ENCODE results near the gene HMGCLL1.
A peak's percentile ranks its signal among the peaks of the same experiment; 100 is the strongest.

Gene HMGCLL1

GRCh38 chr6:55410674-55411073 lies 168.3 kb downstream of the HMGCLL1 start:
- no peaks in the 10 kb centered on the region for H3K9me3 ChIP-seq (ENCODE audit: low read depth, low read length)
- H3K36me3 ChIP-seq (ENCODE audit: insufficient read depth, low read length), result no peaks in the 10 kb centered on the region
- H3K27ac ChIP-seq, result no peak overlapping the region
- DNase-seq (ENCODE audit: low read depth, low spot score), result no peak
- no peak overlapping the region for H3K4me3 ChIP-seq
- TF ChIP-seq POLR2AphosphoS5 (IDR thresholded peaks at IDR 0.05; ENCODE audit: borderline replicate concordance, low read depth, low read length), result no peak
- no peak for TF ChIP-seq FOXP2 (optimal IDR thresholded peaks at IDR 0.05; ENCODE audit: control extremely low read depth, extremely low read length, insufficient read depth)
- no peak for TF ChIP-seq EZH2 (IDR thresholded peaks at IDR 0.05)
- no peak overlapping the region for H3K9ac ChIP-seq (ENCODE audit: insufficient read length)

- no peak overlapping the region for H3K4me3 ChIP-seq
- no peak for DNase-seq (ENCODE audit: low read depth, low spot score)
- no peaks in the 10 kb centered on the region for H3K9me3 ChIP-seq (ENCODE audit: low read depth, low read length)
- H3K27ac ChIP-seq, result no peak overlapping the region
- no peak for TF ChIP-seq EZH2 (IDR thresholded peaks at IDR 0.05)
- TF ChIP-seq POLR2AphosphoS5 (IDR thresholded peaks at IDR 0.05; ENCODE audit: borderline replicate concordance, low read depth, low read length), result no peak
- TF ChIP-seq FOXP2 (optimal IDR thresholded peaks at IDR 0.05; ENCODE audit: control extremely low read depth, extremely low read length, insufficient read depth), result no peak
- H3K9ac ChIP-seq (ENCODE audit: insufficient read length), result no peak overlapping the region
- no peaks in the 10 kb centered on the region for H3K36me3 ChIP-seq (ENCODE audit: insufficient read depth, low read length)
Measured at GRCh38 chr6:55405474-55406235, 173.3 kb downstream of the HMGCLL1 start.

GRCh38 chr6:55399351-55399750 lies 179.6 kb downstream of the HMGCLL1 start:
- no peak for DNase-seq (ENCODE audit: low read depth, low spot score)
- no peak for TF ChIP-seq EZH2 (IDR thresholded peaks at IDR 0.05)
- no peak for TF ChIP-seq FOXP2 (optimal IDR thresholded peaks at IDR 0.05; ENCODE audit: control extremely low read depth, extremely low read length, insufficient read depth)
- no peak for TF ChIP-seq POLR2AphosphoS5 (IDR thresholded peaks at IDR 0.05; ENCODE audit: borderline replicate concordance, low read depth, low read length)
- no peak overlapping the region for H3K9ac ChIP-seq (ENCODE audit: insufficient read length)
- no peak overlapping the region for H3K4me3 ChIP-seq
- H3K36me3 ChIP-seq (ENCODE audit: insufficient read depth, low read length), result no peaks in the 10 kb centered on the region
- H3K9me3 ChIP-seq (ENCODE audit: low read depth, low read length), result no peaks in the 10 kb centered on the region
- H3K27ac ChIP-seq, result no peak overlapping the region

GRCh38 chr6:55397986-55398385 lies 181.0 kb downstream of the HMGCLL1 start:
- Histone ChIP-seq H3K36me3 (ENCODE audit: insufficient read depth, low read length) (no peaks in the 10 kb centered on the region), H3K4me3 (no peak overlapping the region), H3K27ac (no peak overlapping the region), H3K9ac (ENCODE audit: insufficient read length) (no peak overlapping the region), H3K9me3 (ENCODE audit: low read depth, low read length) (no peaks in the 10 kb centered on the region)
- DNase-seq (ENCODE audit: low read depth, low spot score), result no peak
- TF ChIP-seq FOXP2 (optimal IDR thresholded peaks at IDR 0.05; ENCODE audit: control extremely low read depth, extremely low read length, insufficient read depth) (no peak), EZH2 (IDR thresholded peaks at IDR 0.05) (no peak), POLR2AphosphoS5 (IDR thresholded peaks at IDR 0.05; ENCODE audit: borderline replicate concordance, low read depth, low read length) (no peak)

GRCh38 chr6:55395871-55396270 lies 183.1 kb downstream of the HMGCLL1 start:
- Histone ChIP-seq H3K36me3 (ENCODE audit: insufficient read depth, low read length) (no peaks in the 10 kb centered on the region), H3K9ac (ENCODE audit: insufficient read length) (no peak overlapping the region), H3K27ac (no peak overlapping the region), H3K4me3 (0 out of 2 replicates have a peak overlapping the region, but pooled peaks have one; percentile 2), H3K9me3 (ENCODE audit: low read depth, low read length) (no peaks in the 10 kb centered on the region)
- TF ChIP-seq POLR2AphosphoS5 (IDR thresholded peaks at IDR 0.05; ENCODE audit: borderline replicate concordance, low read depth, low read length) (no peak), EZH2 (IDR thresholded peaks at IDR 0.05) (no peak), FOXP2 (optimal IDR thresholded peaks at IDR 0.05; ENCODE audit: control extremely low read depth, extremely low read length, insufficient read depth) (no peak)
- DNase-seq (ENCODE audit: low read depth, low spot score), result no peak

- DNase-seq (ENCODE audit: low read depth, low spot score), result no peak
- Histone ChIP-seq H3K9me3 (ENCODE audit: low read depth, low read length) (no peaks in the 10 kb centered on the region), H3K4me3 (0 out of 2 replicates have a peak overlapping the region, but pooled peaks have one; percentile 30), H3K27ac (peak overlapping the region; percentile 61), H3K36me3 (ENCODE audit: insufficient read depth, low read length) (no peaks in the 10 kb centered on the region), H3K9ac (ENCODE audit: insufficient read length) (no peak overlapping the region)
- TF ChIP-seq POLR2AphosphoS5 (IDR thresholded peaks at IDR 0.05; ENCODE audit: borderline replicate concordance, low read depth, low read length) (no peak), FOXP2 (optimal IDR thresholded peaks at IDR 0.05; ENCODE audit: control extremely low read depth, extremely low read length, insufficient read depth) (no peak), EZH2 (IDR thresholded peaks at IDR 0.05) (no peak)
Measured at GRCh38 chr6:55388211-55388610, 190.8 kb downstream of the HMGCLL1 start.

Measured in SK-N-MC (cell line).